Colonic mucosa (tissue), 4 donors: ENCODE results near the gene MAP7D1. TPM values are rescaled to one million over a fixed set of nuclear protein-coding genes. Genes with fewer than 3 reads are reported as not detected.
A peak's percentile ranks its signal among the peaks of the same experiment; 100 is the strongest.

ENCODE experiments used
- DNase-seq: peaks from one replicate; pipeline ENCODE4 v3.0.0-alpha.2; 2020
- H3K27ac ChIP-seq: fragments of 200-600 bp; one replicate; pipeline ENCODE4 v1.8.0; 2021
- H3K27me3 ChIP-seq: fragments of 200-600 bp; one replicate; pipeline ENCODE4 v1.8.0; 2021
- H3K36me3 ChIP-seq: fragments of 200-600 bp; one replicate; pipeline ENCODE4 v1.8.0; 2021
- H3K4me1 ChIP-seq: fragments of 200-600 bp; one replicate; pipeline ENCODE4 v1.8.0; 2021; ENCODE audit warnings: mild to moderate bottlenecking
- H3K4me3 ChIP-seq: fragments of 200-600 bp; one replicate; pipeline ENCODE4 v1.8.0; 2021
- H3K9ac ChIP-seq, 2 donors: one replicate each; pipeline ENCODE4 v1.7.0; 2013; ENCODE audit warnings: control low read depth in 2 of 2, low read depth in 2 of 2, low read length in 2 of 2
- H3K9me3 ChIP-seq: fragments of 200-600 bp; one replicate; pipeline ENCODE4 v1.8.0; 2021
- intact Hi-C: fragments of 100-400 bp; cut with DNase I; formaldehyde crosslinking; loops from one replicate; pipeline ENCODE4 v1.14.1; 2022
- total RNA-seq, 2 donors: library from RNA; stranded (reverse); fragmentation: NEBNext Ultra II Directional in 1 of 2; extraction: Animal tissue kit (Norgen Biotek cat#: 25700) in 1 of 2; gene quantifications; one replicate each; pipeline ENCODE4 v1.2.1, GENCODE V29; 2021
- TF ChIP-seq, protein P1 (sequence below): fragments of 200-600 bp; IDR thresholded peaks from one replicate; pipeline ENCODE4 v1.8.0; 2022; ENCODE audit warnings: antibody characterized with exemption, mild to moderate bottlenecking
- donor health status: healthy.
- donor health status: DM: no; HTN: no; CAD: no.
- donor health status: DM: no; HTN: no; CAD: no.

The MAP7D1 gene
- total RNA-seq = 10 to 100 TPM; 37.7 to 50.0 TPM

DNA sequence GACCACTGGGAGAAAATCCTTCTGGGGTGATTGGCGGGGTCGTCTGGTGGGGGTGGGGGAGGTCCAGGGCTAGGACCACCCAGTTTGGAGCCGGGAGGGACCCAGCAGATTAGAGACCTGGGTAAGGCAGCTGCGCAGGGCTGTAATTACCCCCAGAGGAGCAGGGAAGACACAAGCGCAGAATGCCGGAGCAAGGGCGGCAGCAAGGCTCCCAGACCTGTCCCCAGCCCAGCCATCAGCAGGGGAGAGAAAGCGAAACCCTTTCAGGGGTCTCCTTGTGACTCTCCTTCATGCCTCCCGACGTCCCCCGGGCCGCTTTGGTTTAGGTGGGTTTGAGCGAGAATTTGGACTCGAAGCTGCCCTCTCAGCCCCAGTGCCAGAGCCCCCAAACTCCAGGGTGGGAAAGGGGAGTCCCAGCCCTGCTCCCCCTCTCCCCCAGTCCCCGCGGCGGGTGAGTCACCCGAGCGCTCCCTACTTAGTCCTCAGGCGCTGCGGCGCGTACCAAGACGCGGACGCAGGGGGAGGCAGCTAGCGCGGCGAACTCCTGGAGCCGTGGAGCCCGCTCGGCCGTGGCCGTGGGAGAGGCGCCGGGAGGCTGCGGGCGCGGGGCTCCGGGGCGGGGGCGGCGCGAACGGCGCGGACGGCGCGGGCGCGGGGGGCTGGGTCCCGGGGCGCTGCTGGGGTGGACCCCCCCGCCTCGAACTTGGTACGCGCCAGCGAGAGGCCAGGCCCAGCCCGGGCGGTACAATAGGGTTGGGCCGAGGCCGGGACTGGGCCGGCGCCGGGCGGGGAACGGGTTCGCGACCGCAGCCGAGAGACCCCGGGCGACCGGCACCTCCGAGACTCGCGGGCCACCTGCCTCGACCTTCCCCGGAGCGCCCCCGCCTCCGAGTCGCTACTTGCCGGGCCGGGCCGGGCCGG lies at the start of gene MAP7D1:
Gene MAP7D1 (plus strand): TSS at position 753 of the 921 bp plus-strand sequence. CDS start 258 bp downstream, outside the sequence.
- peaks cover 25% of the 10 kb centered on the region for H3K4me1 ChIP-seq
- intact Hi-C loops = loop anchor here (10.0 kb wide), 1 partner anchor 129 kb away; no protein-coding TSS in a partner anchor
- DNase-seq = peak; percentile 89

DNA sequence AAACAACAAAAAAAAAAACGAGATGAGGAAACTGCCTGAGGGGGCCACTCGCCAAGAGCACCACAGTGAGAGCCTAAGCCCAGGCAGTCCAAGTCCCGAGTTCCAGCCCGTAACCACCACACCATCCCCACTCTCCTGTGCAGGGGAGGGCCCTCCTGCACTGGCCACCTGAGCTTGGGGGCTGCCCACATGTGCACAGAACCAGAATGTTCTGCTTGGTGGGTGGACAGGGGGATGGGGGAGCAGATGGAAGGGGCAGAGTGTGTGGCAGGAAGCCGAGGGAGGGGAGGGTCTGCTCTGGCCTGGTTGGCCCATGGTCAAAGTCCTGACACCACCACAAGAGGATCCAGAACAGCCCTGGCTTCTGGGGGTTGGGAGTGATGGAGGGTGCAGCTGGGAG lies 49.7 kb upstream of the MAP7D1 start:
- no peak for DNase-seq
- no peak overlapping the region for H3K4me3 ChIP-seq

More for the DNA sequence above, at the start of gene MAP7D1:
- Histone ChIP-seq H3K27me3 (no peaks in the 10 kb centered on the region), H3K4me3 (peak within 1 kb of the TSS; percentile 93), H3K36me3 (no peaks in the 10 kb centered on the region), H3K27ac (peak within 1 kb of the TSS; percentile 96), H3K9ac (peak within 1 kb of the TSS; percentile 77 to 88), H3K9me3 (no peaks in the 10 kb centered on the region)
- TF ChIP-seq, protein P1, sequence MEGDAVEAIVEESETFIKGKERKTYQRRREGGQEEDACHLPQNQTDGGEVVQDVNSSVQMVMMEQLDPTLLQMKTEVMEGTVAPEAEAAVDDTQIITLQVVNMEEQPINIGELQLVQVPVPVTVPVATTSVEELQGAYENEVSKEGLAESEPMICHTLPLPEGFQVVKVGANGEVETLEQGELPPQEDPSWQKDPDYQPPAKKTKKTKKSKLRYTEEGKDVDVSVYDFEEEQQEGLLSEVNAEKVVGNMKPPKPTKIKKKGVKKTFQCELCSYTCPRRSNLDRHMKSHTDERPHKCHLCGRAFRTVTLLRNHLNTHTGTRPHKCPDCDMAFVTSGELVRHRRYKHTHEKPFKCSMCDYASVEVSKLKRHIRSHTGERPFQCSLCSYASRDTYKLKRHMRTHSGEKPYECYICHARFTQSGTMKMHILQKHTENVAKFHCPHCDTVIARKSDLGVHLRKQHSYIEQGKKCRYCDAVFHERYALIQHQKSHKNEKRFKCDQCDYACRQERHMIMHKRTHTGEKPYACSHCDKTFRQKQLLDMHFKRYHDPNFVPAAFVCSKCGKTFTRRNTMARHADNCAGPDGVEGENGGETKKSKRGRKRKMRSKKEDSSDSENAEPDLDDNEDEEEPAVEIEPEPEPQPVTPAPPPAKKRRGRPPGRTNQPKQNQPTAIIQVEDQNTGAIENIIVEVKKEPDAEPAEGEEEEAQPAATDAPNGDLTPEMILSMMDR = no peak

GRCh38 chr1:36107394-36107793 lies 48.6 kb upstream of the MAP7D1 start:
- Histone ChIP-seq H3K4me3 (no peak overlapping the region), H3K9me3 (no peaks in the 10 kb centered on the region), H3K9ac (no peak overlapping the region), H3K4me1 (no peaks in the 10 kb centered on the region), H3K27ac (no peak overlapping the region), H3K36me3 (no peaks in the 10 kb centered on the region), H3K27me3 (no peaks in the 10 kb centered on the region)
- intact Hi-C loops = no loop called here
- peak; percentile 17 for DNase-seq
- TF ChIP-seq, protein P1 = no peak

More for the DNA sequence above, 49.7 kb upstream of the MAP7D1 start:
- Histone ChIP-seq H3K36me3 (no peaks in the 10 kb centered on the region), H3K27ac (no peak overlapping the region), H3K4me1 (no peaks in the 10 kb centered on the region), H3K9me3 (no peaks in the 10 kb centered on the region), H3K9ac (no peak overlapping the region), H3K27me3 (no peaks in the 10 kb centered on the region)
- TF ChIP-seq, protein P1 = no peak
- intact Hi-C loops = no loop called here

GRCh38 chr1:36108314-36108713 lies 47.6 kb upstream of the MAP7D1 start:
- no peak overlapping the region for H3K9ac ChIP-seq
- TF ChIP-seq, protein P1 = no peak
- peak; percentile 23 for DNase-seq
- no peaks in the 10 kb centered on the region for H3K9me3 ChIP-seq
- H3K36me3 ChIP-seq = no peaks in the 10 kb centered on the region
- H3K27ac ChIP-seq = no peak overlapping the region
- H3K4me1 ChIP-seq = no peaks in the 10 kb centered on the region
- intact Hi-C loops = no loop called here
- H3K27me3 ChIP-seq = no peaks in the 10 kb centered on the region
- no peak overlapping the region for H3K4me3 ChIP-seq

DNA sequence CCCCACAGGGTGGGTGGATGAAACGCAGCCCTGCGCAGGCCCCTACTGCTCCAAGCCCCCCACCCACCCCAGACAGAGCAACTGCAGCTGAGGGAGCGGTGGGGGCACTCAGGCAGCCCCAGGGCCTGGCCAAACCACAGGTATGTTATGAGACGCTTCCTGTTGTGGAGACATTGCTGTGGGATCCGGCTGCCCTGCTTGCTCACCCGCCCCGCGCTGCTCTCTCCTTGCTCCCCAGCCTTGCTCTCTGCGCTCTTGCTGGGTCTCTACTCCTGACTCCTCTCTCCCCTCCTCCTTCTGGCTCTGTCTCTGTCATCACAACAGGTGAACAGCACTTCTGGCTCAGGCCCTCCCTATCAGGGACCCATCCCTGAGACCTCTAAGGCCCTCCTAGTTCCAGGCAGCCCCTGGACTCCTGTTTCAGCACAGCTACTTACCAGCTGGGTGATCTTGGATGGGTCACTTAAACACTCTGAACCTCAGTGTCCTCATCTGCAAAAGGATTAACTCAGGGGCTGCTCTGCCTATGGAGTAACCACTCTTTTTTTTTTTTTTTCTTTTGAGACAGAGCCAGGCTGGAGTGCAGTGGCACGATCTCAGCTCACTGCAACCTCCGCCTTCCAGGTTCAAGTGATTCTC lies 46.8 kb upstream of the MAP7D1 start:
- no peak overlapping the region for H3K27ac ChIP-seq
- no peaks in the 10 kb centered on the region for H3K27me3 ChIP-seq
- no peaks in the 10 kb centered on the region for H3K9me3 ChIP-seq
- intact Hi-C loops = no loop called here
- no peak for DNase-seq
- no peaks in the 10 kb centered on the region for H3K36me3 ChIP-seq
- no peak overlapping the region for H3K9ac ChIP-seq
- no peaks in the 10 kb centered on the region for H3K4me1 ChIP-seq
- TF ChIP-seq, protein P1 = no peak
- H3K4me3 ChIP-seq = no peak overlapping the region
